Panc1 (cell line): Measurements from ENCODE around the gene BTN2A1.

Experiments
- CTCF ChIP-seq: fragments of 450-650 bp; IDR thresholded peaks from 2 replicates; pipeline ENCODE4 v1.5.1; 2017; ENCODE audit warnings: mild to moderate bottlenecking
- POLR2AphosphoS5 ChIP-seq: IDR thresholded peaks from 2 replicates; pipeline ENCODE4 v1.6.1; 2012; ENCODE audit warnings: mild to moderate bottlenecking, low read depth, low read length, moderate library complexity
- REST ChIP-seq, 2 experiments: IDR thresholded peaks; 2 replicates each; pipeline ENCODE4 v1.6.1; 2011 to 2012; ENCODE audit warnings: low read depth in 2 of 2, control low read depth in 1 of 2, low read length in 1 of 2, mild to moderate bottlenecking in 1 of 2, moderate library complexity in 1 of 2; ENCODE audit not compliant: insufficient read depth in 1 of 2
- SIN3A ChIP-seq: IDR thresholded peaks from 2 replicates; pipeline ENCODE4 v1.6.1; 2012; ENCODE audit warnings: low read depth, mild to moderate bottlenecking, low read length, moderate library complexity, borderline replicate concordance; ENCODE audit not compliant: insufficient read depth
- TCF7L2 ChIP-seq: IDR thresholded peaks from 2 replicates; pipeline ENCODE4 v1.6.1; 2011; ENCODE audit warnings: mild to moderate bottlenecking, low read depth, low read length, inconsistent platforms

GRCh38 chr6:26478100-26478984 is 20.6 kb downstream of the BTN2A1 start:
- TF ChIP-seq CTCF (no peak), REST (IDR thresholded peaks at IDR 0.05; ENCODE audit: insufficient read depth in 1 of 2, low read depth in 2 of 2, low read length in 1 of 2) (no peak), POLR2AphosphoS5 (no peak), TCF7L2 (no peak), SIN3A (no peak)
